Endothelial cell of umbilical vein (primary cell): ENCODE results near the gene LNPEP. TPM values are rescaled to one million over a fixed set of nuclear protein-coding genes. Genes with fewer than 3 reads are reported as not detected.
"Not testable (repeated sequence)": the region's sequence is repeated elsewhere in the genome, so short reads cannot be mapped to it uniquely, and the experiment has no call there.

Experiments used
- BruUV-seq: library from RNA; stranded (reverse); fragments of 400-500 nt; replicated peaks from 2 replicates; lab custom pipeline; 2021; lab: Mats Ljungman, UMichigan
- CTCF ChIA-PET: fragments of 300-600, 350-600 bp; sonication (Branson Sonifier 250); formaldehyde crosslinking; loops from one replicate; lab custom pipeline; 2021; ENCODE audit warnings: antibody characterized with exemption, inconsistent platforms; lab: Charles Lee
- POLR2A ChIA-PET: fragments of 300-600, 350-600 bp; sonication (Branson Sonifier 250); formaldehyde crosslinking; loops from one replicate; lab custom pipeline; 2021; ENCODE audit warnings: antibody characterized with exemption, inconsistent platforms; lab: Charles Lee
- DNase-seq: peaks from one replicate; pipeline ENCODE4 v3.0.0-alpha.2; 2011; ENCODE audit warnings: low read depth, low spot score
- FAIRE-seq: peaks from 2 replicates; lab custom pipeline; 2011; peaks lifted over from hg19 to GRCh38; lab: Jason Lieb, UNC
- H2AFZ ChIP-seq: 2 replicates; pipeline ENCODE4 v1.6.0; 2012; ENCODE audit warnings: low read depth, low read length, control low read depth, inconsistent platforms
- H3K27ac ChIP-seq: 2 replicates; pipeline ENCODE4 v1.5.1; 2011; ENCODE audit warnings: low read depth, mild to moderate bottlenecking, control low read depth, low read length, moderate library complexity; ENCODE audit not compliant: insufficient read depth
- H3K27me3 ChIP-seq, 2 experiments: 2 replicates each; pipeline versions ENCODE4 v1.6.0 to v1.6.1; 2011; ENCODE audit warnings: low read length in 2 of 2, mixed read lengths in 1 of 2; ENCODE audit not compliant: control insufficient read depth in 2 of 2, insufficient read depth in 2 of 2
- H3K36me3 ChIP-seq, 2 experiments: 2 replicates in 1 of 2; 3 replicates in 1 of 2; pipeline ENCODE4 v1.5.1; 2011; ENCODE audit warnings: low read length in 2 of 2, mild to moderate bottlenecking in 1 of 2, moderate library complexity in 1 of 2; ENCODE audit not compliant: control insufficient read depth in 2 of 2, insufficient read depth in 2 of 2; ENCODE audit errors: extremely low read depth in 1 of 2
- H3K4me1 ChIP-seq: 3 replicates; pipeline ENCODE4 v1.5.1; 2011; ENCODE audit warnings: mild to moderate bottlenecking, low read length; ENCODE audit not compliant: control insufficient read depth, insufficient read depth; ENCODE audit errors: extremely low read depth
- H3K4me2 ChIP-seq: 2 replicates; pipeline ENCODE4 v1.6.1; 2011; ENCODE audit warnings: low read length, control low read depth, mixed read lengths; ENCODE audit not compliant: insufficient read depth
- H3K4me3 ChIP-seq, 3 experiments: fragments of 200-600 bp in 1 of 3; sonication (generic), shearing (Covaris generic) in 1 of 3; replicated peaks in 1 of 3; 2 replicates each; pipeline ENCODE4 v1.5.1; 2011 to 2016; ENCODE audit warnings: control low read depth in 3 of 3, low read length in 3 of 3, mild to moderate bottlenecking in 2 of 3, inconsistent platforms in 1 of 3, low read depth in 1 of 3, moderate library complexity in 1 of 3; ENCODE audit not compliant: insufficient read depth in 1 of 3
- H3K79me2 ChIP-seq: 2 replicates; pipeline ENCODE4 v1.6.0; 2012; ENCODE audit warnings: low read length, inconsistent platforms; ENCODE audit not compliant: control insufficient read depth, insufficient read depth
- H3K9ac ChIP-seq: replicated peaks from 2 replicates; pipeline ENCODE3; 2011; ENCODE audit warnings: low read length, control low read depth; ENCODE audit not compliant: insufficient read depth; ENCODE audit errors: extremely low read depth
- H3K9me1 ChIP-seq: replicated peaks from 3 replicates; pipeline ENCODE4 v1.6.0; 2011; ENCODE audit warnings: mild to moderate bottlenecking, low read length; ENCODE audit not compliant: control insufficient read depth, insufficient read depth; ENCODE audit errors: extremely low read depth
- H3K9me3 ChIP-seq: replicated peaks from 2 replicates; pipeline ENCODE4 v1.5.1; 2012; ENCODE audit warnings: low read length, inconsistent platforms; ENCODE audit not compliant: control insufficient read depth, insufficient read depth
- H4K20me1 ChIP-seq: replicated peaks from 2 replicates; pipeline ENCODE3; 2011; ENCODE audit warnings: mild to moderate bottlenecking, low read length; ENCODE audit not compliant: control insufficient read depth, insufficient read depth; ENCODE audit errors: extremely low read depth
- EZH2 ChIP-seq: IDR thresholded peaks from 2 replicates; pipeline ENCODE4 v1.6.1; 2012; ENCODE audit warnings: borderline replicate concordance, low read depth, mild to moderate bottlenecking, moderate library complexity, low read length, inconsistent platforms; ENCODE audit not compliant: severe bottlenecking
- JUN ChIP-seq: IDR thresholded peaks from 2 replicates; pipeline ENCODE4 v1.6.1; 2011; ENCODE audit warnings: borderline replicate concordance, low read depth; ENCODE audit not compliant: insufficient read length, insufficient read depth
- POLR2A ChIP-seq: IDR thresholded peaks from 2 replicates; pipeline ENCODE4 v1.6.1; 2012; ENCODE audit warnings: low read depth, mild to moderate bottlenecking, control low read depth, low read length
- POLR2AphosphoS5 ChIP-seq: IDR thresholded peaks from 2 replicates; pipeline ENCODE4 v1.6.1; 2012; ENCODE audit warnings: low read depth, mild to moderate bottlenecking, control low read depth, low read length, moderate library complexity; ENCODE audit not compliant: insufficient read depth
- dilution Hi-C: fragments of 300-500 bp; cut with MboI; formaldehyde crosslinking; loops from one replicate; pipeline ENCODE4 v1.15.0; 2019; ENCODE audit warnings: low sequenced_read_pairs; ENCODE audit not compliant: extremely low pct_ligation_motif_present
- intact Hi-C: fragments of 100-400 bp; cut with micrococcal nuclease; formaldehyde crosslinking; loops from one replicate; pipeline ENCODE4 v1.10.0; 2022
- polyA plus RNA-seq, 4 experiments: library from polyadenylated mRNA; depleted of rRNA in 3 of 4; stranded (reverse) in 3 of 4; unstranded in 1 of 4; fragments of >200 nt; gene quantifications; 2 replicates each; pipeline versions ENCODE4 v1.2.1 to v1.2.3, GENCODE V29; 2011 to 2012; ENCODE audit warnings: missing spikeins in 1 of 4
- total RNA-seq: library from RNA; stranded (reverse); gene quantifications from 2 replicates; pipeline ENCODE4 v1.2.3, GENCODE V29; 2021

Gene LNPEP
- total and polyA plus RNA-seq, 2 donors (not counting 3 experiments of a cell fraction or from before 2014, with no cell fraction given), result 7.0 to 23.5 TPM

GRCh38 chr5:96930058-96930457 is 5.8 kb upstream of the LNPEP start:
- no peak for FAIRE-seq
- ChIA-PET CTCF (interaction anchor here (1.0 to 2.6 kb wide), 2 partner anchors 49 to 61 kb away, joined by 3 to 7 read pairs; no protein-coding TSS in a partner anchor), POLR2A (no interaction called here)
- Histone ChIP-seq H3K27ac (no peak overlapping the region), H3K4me1 (peaks cover 16% of the 10 kb centered on the region), H2AFZ (no peak overlapping the region), H3K36me3 (no peaks in the 10 kb centered on the region), H3K27me3 (no peaks in the 10 kb centered on the region), H4K20me1 (no peaks in the 10 kb centered on the region), H3K9me1 (no peaks in the 10 kb centered on the region), H3K9ac (no peak overlapping the region), H3K9me3 (no peaks in the 10 kb centered on the region), H3K79me2 (no peaks in the 10 kb centered on the region), H3K4me3 (no peak overlapping the region), H3K4me2 (no peak overlapping the region)
- dilution Hi-C loops, result no loop called here
- TF ChIP-seq EZH2, result no peak
- no peak for TF ChIP-seq JUN
- no peak for TF ChIP-seq POLR2A
- BruUV-seq, result no TSS peak
- DNase-seq, result no peak
- intact Hi-C loops, result loop anchor here (10.0 kb wide), 1 partner anchor 1845 kb away; the partner anchor contains the start of gene RGMB

GRCh38 chr5:96930589-96930988 is 5.3 kb upstream of the LNPEP start:
- FAIRE-seq (no peak), DNase-seq (no peak)
- BruUV-seq, result no TSS peak
- H2AFZ ChIP-seq, result no peak overlapping the region
- intact Hi-C loops, result loop anchor here (10.0 kb wide), 1 partner anchor 1844 kb away; the partner anchor contains the start of gene RGMB
- no peak overlapping the region for H3K4me3 ChIP-seq
- H3K4me1 ChIP-seq, result peaks cover 16% of the 10 kb centered on the region
- H3K9ac ChIP-seq, result no peak overlapping the region
- POLR2A ChIA-PET, result no interaction called here
- dilution Hi-C loops, result no loop called here
- no peaks in the 10 kb centered on the region for H3K9me1 ChIP-seq
- H3K27me3 ChIP-seq, result no peaks in the 10 kb centered on the region
- H3K36me3 ChIP-seq, result no peaks in the 10 kb centered on the region
- H3K27ac ChIP-seq, result no peak overlapping the region
- no peaks in the 10 kb centered on the region for H4K20me1 ChIP-seq
- no peaks in the 10 kb centered on the region for H3K9me3 ChIP-seq
- no peaks in the 10 kb centered on the region for H3K79me2 ChIP-seq
- TF ChIP-seq POLR2AphosphoS5 (no peak), POLR2A (no peak)
- H3K4me2 ChIP-seq, result no peak overlapping the region
- CTCF ChIA-PET, result interaction anchor here (2.6 kb wide), 1 partner anchor 62 kb away, joined by 7 read pairs; no protein-coding TSS in a partner anchor

GRCh38 chr5:96931037-96931436 is 4.8 kb upstream of the LNPEP start:
- FAIRE-seq, H3K27ac ChIP-seq, H4K20me1 ChIP-seq, H3K9ac ChIP-seq, H3K79me2 ChIP-seq, H3K4me3 ChIP-seq, dilution Hi-C loops, H2AFZ ChIP-seq, BruUV-seq, H3K36me3 ChIP-seq, H3K4me2 ChIP-seq, POLR2A ChIA-PET, H3K9me1 ChIP-seq, DNase-seq, H3K27me3 ChIP-seq, H3K9me3 ChIP-seq: not testable (repeated sequence)
- H3K4me1 ChIP-seq, result peaks cover 16% of the 10 kb centered on the region
- intact Hi-C loops, result loop anchor here (10.0 kb wide), 1 partner anchor 1844 kb away; the partner anchor contains the start of gene RGMB
- CTCF ChIA-PET, result interaction anchor here (3.4 kb wide), 1 partner anchor 62 kb away, joined by 14 read pairs; no protein-coding TSS in a partner anchor
